ENCODE measurements around the gene ARF6. TPM values are rescaled to one million over a fixed set of nuclear protein-coding genes. Genes with fewer than 3 reads are reported as not detected.

ARF6 gene
- total and polyA plus RNA-seq, 9 of the 15 experiments (the other 6 are each of a cell fraction or from before 2014, with no cell fraction given): 15.3 to 35.2 (median 24.9) TPM

GRCh38 chr14:49867831-49868719 lies 24.8 kb upstream of the ARF6 start (continued):
- no peak for TF ChIP-seq PRDM10 (IDR thresholded peaks at IDR 0.05; ENCODE audit: partially characterized antibody)
- TF ChIP-seq ZNF655 (CRISPR knock-in tag; IDR thresholded peaks at IDR 0.05): no peak
- peak; percentile 71 for TF ChIP-seq HNRNPLL (IDR thresholded peaks at IDR 0.05; ENCODE audit: low read depth, low read length, poor library complexity, severe bottlenecking)
- TF ChIP-seq TAF1 (IDR thresholded peaks at IDR 0.05; ENCODE audit: control insufficient read depth, extremely low read depth, insufficient read depth, low read length, severe bottlenecking): peak; percentile 85
- peak; percentile 44 for TF ChIP-seq EP300 (IDR thresholded peaks at IDR 0.05; ENCODE audit: low read length)
- no peak for TF ChIP-seq ZNF584 (CRISPR knock-in tag; IDR thresholded peaks at IDR 0.05; ENCODE audit: low read depth)
- TF ChIP-seq ARID3B (CRISPR knock-in tag; IDR thresholded peaks at IDR 0.05; ENCODE audit: borderline replicate concordance): no peak
- TF ChIP-seq KDM2B (CRISPR knock-in tag; IDR thresholded peaks at IDR 0.05): no peak
- no peak for TF ChIP-seq MLX (CRISPR knock-in tag; conservative IDR thresholded peaks at IDR 0.05)
- TF ChIP-seq VEZF1 (CRISPR knock-in tag; IDR thresholded peaks at IDR 0.05): peak; percentile 76
- TF ChIP-seq MTA1 (IDR thresholded peaks at IDR 0.05; ENCODE audit: borderline replicate concordance): peak; percentile 39; the same call in 1 of the 2 replicates
- TF ChIP-seq JUND (IDR thresholded peaks at IDR 0.05; ENCODE audit: borderline replicate concordance, low read depth, low read length): peak; percentile 48; the same call in 1 of the 2 replicates
- no peak; the same call in 2 of the 3 replicates for TF ChIP-seq JUND (tag; IDR thresholded peaks at IDR 0.05; ENCODE audit: borderline replicate concordance, low read depth, low read length)
- TF ChIP-seq NR2C1 (IDR thresholded peaks at IDR 0.05): no peak; the same call in 1 of the 2 replicates
- no peak for TF ChIP-seq NR2C1 (tag; IDR thresholded peaks at IDR 0.05)
- no peak for TF ChIP-seq ZNF699 (CRISPR knock-in tag; IDR thresholded peaks at IDR 0.05; ENCODE audit: insufficient replicate concordance)

Measured in K562 (cell line).